GM19328 (cell line): Measurements from ENCODE around the gene DCLK1.

Source experiments
- ATAC-seq: cut with Tn5 transposase; IDR thresholded peaks from one replicate; pipeline ENCODE4 v1.9.1; 2021; ENCODE audit warnings: mild to moderate bottlenecking, moderate library complexity; ENCODE audit not compliant: unreplicated experiment

The DCLK1 gene

GRCh38 chr13:35954207-35954560 is 177.0 kb downstream of the DCLK1 start:
- no peak for ATAC-seq

- no peak for ATAC-seq
These were observed 177.5 kb downstream of the DCLK1 start for GRCh38 chr13:35953537-35954206.

- no peak for ATAC-seq
These were observed 183.9 kb downstream of the DCLK1 start for GRCh38 chr13:35947315-35947714.

GRCh38 chr13:35945368-35945767 is 185.8 kb downstream of the DCLK1 start:
- no peak for ATAC-seq

- ATAC-seq: no peak
These were observed 189.8 kb downstream of the DCLK1 start for GRCh38 chr13:35941374-35941773.

GRCh38 chr13:35940734-35941133 is 190.4 kb downstream of the DCLK1 start:
- ATAC-seq: no peak

GRCh38 chr13:35936246-35936978 is 194.8 kb downstream of the DCLK1 start:
- ATAC-seq: no peak

GRCh38 chr13:35930665-35931631 is 200.2 kb downstream of the DCLK1 start:
- no peak for ATAC-seq

- ATAC-seq: no peak
These were observed 203.6 kb downstream of the DCLK1 start for GRCh38 chr13:35927567-35928021.

- ATAC-seq: no peak
These were observed 204.2 kb downstream of the DCLK1 start for GRCh38 chr13:35926859-35927530.

GRCh38 chr13:35925669-35926068 is 205.5 kb downstream of the DCLK1 start:
- no peak for ATAC-seq

- ATAC-seq: no peak
These were observed 207.8 kb downstream of the DCLK1 start for GRCh38 chr13:35923347-35923746.

GRCh38 chr13:35920816-35921215 is 210.4 kb downstream of the DCLK1 start:
- ATAC-seq: no peak

GRCh38 chr13:35917942-35918645 is 213.1 kb downstream of the DCLK1 start:
- ATAC-seq: no peak

GRCh38 chr13:35917252-35917941 is 213.8 kb downstream of the DCLK1 start:
- no peak for ATAC-seq

GRCh38 chr13:35916146-35916545 is 215.0 kb downstream of the DCLK1 start:
- no peak for ATAC-seq

- no peak for ATAC-seq
These were observed 216.5 kb downstream of the DCLK1 start for GRCh38 chr13:35914662-35915061.

GRCh38 chr13:35912841-35913240 is 218.3 kb downstream of the DCLK1 start:
- no peak for ATAC-seq

- no peak for ATAC-seq
These were observed 221.2 kb downstream of the DCLK1 start for GRCh38 chr13:35909837-35910540.
